ENCODE results near the gene TRIM33. TPM values are rescaled to one million over a fixed set of nuclear protein-coding genes. Genes with fewer than 3 reads are reported as not detected.

TRIM33 gene
- total and polyA plus RNA-seq, 2 of the 13 experiments (the other 11 are each of a cell fraction or from before 2014, with no cell fraction given), result 35.5 to 42.2 TPM

DNA sequence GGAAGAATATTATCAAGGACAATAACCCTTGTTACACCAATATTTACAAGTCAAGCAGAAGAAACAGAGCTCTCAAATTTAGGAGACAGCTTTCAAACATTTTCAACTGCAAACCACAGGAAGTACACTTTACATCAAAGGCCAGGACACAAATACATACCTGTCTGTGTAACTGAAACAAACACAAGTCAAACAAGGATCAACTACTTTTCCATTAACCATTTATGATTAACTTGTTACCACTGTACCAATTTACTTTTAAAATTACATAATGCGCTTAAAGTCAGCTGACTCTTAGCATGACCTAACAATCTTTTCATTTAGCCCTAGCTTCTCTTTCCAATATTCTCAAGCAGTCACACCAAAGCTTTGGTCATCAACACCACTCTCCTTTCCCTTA lies 43.5 kb downstream of the TRIM33 start (continued):
- TF ChIP-seq, protein P1, sequence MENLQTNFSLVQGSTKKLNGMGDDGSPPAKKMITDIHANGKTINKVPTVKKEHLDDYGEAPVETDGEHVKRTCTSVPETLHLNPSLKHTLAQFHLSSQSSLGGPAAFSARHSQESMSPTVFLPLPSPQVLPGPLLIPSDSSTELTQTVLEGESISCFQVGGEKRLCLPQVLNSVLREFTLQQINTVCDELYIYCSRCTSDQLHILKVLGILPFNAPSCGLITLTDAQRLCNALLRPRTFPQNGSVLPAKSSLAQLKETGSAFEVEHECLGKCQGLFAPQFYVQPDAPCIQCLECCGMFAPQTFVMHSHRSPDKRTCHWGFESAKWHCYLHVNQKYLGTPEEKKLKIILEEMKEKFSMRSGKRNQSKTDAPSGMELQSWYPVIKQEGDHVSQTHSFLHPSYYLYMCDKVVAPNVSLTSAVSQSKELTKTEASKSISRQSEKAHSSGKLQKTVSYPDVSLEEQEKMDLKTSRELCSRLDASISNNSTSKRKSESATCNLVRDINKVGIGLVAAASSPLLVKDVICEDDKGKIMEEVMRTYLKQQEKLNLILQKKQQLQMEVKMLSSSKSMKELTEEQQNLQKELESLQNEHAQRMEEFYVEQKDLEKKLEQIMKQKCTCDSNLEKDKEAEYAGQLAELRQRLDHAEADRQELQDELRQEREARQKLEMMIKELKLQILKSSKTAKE (CRISPR knock-in tag; IDR thresholded peaks at IDR 0.05; ENCODE audit: borderline replicate concordance), result peak; percentile 95
- no peak for TF ChIP-seq ZNF383 (CRISPR knock-in tag; IDR thresholded peaks at IDR 0.05; ENCODE audit: borderline replicate concordance)
- peak; percentile 91 for TF ChIP-seq TEAD3 (CRISPR knock-in tag; optimal IDR thresholded peaks at IDR 0.05; ENCODE audit: borderline replicate concordance)
- TF ChIP-seq, protein P2, sequence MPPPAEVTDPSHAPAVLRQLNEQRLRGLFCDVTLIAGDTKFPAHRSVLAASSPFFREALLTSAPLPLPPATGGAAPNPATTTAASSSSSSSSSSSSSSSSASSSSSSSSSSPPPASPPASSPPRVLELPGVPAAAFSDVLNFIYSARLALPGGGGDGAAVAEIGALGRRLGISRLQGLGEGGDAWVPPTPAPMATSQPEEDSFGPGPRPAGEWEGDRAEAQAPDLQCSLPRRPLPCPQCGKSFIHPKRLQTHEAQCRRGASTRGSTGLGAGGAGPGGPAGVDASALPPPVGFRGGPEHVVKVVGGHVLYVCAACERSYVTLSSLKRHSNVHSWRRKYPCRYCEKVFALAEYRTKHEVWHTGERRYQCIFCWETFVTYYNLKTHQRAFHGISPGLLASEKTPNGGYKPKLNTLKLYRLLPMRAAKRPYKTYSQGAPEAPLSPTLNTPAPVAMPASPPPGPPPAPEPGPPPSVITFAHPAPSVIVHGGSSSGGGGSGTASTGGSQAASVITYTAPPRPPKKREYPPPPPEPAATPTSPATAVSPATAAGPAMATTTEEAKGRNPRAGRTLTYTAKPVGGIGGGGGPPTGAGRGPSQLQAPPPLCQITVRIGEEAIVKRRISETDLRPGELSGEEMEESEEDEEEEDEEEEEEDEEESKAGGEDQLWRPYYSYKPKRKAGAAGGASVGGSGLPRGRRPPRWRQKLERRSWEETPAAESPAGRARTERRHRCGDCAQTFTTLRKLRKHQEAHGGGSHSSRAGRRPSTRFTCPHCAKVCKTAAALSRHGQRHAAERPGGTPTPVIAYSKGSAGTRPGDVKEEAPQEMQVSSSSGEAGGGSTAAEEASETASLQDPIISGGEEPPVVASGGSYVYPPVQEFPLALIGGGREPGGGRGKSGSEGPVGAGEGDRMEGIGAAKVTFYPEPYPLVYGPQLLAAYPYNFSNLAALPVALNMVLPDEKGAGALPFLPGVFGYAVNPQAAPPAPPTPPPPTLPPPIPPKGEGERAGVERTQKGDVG (CRISPR knock-in tag; IDR thresholded peaks at IDR 0.05; ENCODE audit: borderline replicate concordance), result no peak
- TF ChIP-seq ZNF333 (CRISPR knock-in tag; IDR thresholded peaks at IDR 0.05; ENCODE audit: borderline replicate concordance), result no peak
- TF ChIP-seq, protein P3, sequence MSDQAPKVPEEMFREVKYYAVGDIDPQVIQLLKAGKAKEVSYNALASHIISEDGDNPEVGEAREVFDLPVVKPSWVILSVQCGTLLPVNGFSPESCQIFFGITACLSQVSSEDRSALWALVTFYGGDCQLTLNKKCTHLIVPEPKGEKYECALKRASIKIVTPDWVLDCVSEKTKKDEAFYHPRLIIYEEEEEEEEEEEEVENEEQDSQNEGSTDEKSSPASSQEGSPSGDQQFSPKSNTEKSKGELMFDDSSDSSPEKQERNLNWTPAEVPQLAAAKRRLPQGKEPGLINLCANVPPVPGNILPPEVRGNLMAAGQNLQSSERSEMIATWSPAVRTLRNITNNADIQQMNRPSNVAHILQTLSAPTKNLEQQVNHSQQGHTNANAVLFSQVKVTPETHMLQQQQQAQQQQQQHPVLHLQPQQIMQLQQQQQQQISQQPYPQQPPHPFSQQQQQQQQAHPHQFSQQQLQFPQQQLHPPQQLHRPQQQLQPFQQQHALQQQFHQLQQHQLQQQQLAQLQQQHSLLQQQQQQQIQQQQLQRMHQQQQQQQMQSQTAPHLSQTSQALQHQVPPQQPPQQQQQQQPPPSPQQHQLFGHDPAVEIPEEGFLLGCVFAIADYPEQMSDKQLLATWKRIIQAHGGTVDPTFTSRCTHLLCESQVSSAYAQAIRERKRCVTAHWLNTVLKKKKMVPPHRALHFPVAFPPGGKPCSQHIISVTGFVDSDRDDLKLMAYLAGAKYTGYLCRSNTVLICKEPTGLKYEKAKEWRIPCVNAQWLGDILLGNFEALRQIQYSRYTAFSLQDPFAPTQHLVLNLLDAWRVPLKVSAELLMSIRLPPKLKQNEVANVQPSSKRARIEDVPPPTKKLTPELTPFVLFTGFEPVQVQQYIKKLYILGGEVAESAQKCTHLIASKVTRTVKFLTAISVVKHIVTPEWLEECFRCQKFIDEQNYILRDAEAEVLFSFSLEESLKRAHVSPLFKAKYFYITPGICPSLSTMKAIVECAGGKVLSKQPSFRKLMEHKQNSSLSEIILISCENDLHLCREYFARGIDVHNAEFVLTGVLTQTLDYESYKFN (CRISPR knock-in tag; conservative IDR thresholded peaks at IDR 0.05), result peak; percentile 96
- TF ChIP-seq PRPF4 (IDR thresholded peaks at IDR 0.05; ENCODE audit: low read depth, low read length, poor library complexity, severe bottlenecking), result no peak
- no peak for TF ChIP-seq HNF4G (IDR thresholded peaks at IDR 0.05; ENCODE audit: borderline replicate concordance, low read depth, low read length)
- TF ChIP-seq HNF4G (CRISPR knock-in tag; IDR thresholded peaks at IDR 0.05; ENCODE audit: borderline replicate concordance, low read depth), result 0 out of 2 replicates have a peak, but pooled peaks have one; percentile 32
- TF ChIP-seq, protein P4, sequence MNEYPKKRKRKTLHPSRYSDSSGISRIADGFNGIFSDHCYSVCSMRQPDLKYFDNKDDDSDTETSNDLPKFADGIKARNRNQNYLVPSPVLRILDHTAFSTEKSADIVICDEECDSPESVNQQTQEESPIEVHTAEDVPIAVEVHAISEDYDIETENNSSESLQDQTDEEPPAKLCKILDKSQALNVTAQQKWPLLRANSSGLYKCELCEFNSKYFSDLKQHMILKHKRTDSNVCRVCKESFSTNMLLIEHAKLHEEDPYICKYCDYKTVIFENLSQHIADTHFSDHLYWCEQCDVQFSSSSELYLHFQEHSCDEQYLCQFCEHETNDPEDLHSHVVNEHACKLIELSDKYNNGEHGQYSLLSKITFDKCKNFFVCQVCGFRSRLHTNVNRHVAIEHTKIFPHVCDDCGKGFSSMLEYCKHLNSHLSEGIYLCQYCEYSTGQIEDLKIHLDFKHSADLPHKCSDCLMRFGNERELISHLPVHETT (CRISPR knock-in tag; conservative IDR thresholded peaks at IDR 0.05), result 0 out of 2 replicates have a peak, but pooled peaks have one; percentile 50
- TF ChIP-seq, protein P5, sequence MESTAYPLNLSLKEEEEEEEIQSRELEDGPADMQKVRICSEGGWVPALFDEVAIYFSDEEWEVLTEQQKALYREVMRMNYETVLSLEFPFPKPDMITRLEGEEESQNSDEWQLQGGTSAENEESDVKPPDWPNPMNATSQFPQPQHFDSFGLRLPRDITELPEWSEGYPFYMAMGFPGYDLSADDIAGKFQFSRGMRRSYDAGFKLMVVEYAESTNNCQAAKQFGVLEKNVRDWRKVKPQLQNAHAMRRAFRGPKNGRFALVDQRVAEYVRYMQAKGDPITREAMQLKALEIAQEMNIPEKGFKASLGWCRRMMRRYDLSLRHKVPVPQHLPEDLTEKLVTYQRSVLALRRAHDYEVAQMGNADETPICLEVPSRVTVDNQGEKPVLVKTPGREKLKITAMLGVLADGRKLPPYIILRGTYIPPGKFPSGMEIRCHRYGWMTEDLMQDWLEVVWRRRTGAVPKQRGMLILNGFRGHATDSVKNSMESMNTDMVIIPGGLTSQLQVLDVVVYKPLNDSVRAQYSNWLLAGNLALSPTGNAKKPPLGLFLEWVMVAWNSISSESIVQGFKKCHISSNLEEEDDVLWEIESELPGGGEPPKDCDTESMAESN (CRISPR knock-in tag; conservative IDR thresholded peaks at IDR 0.05), result peak; percentile 84
- TF ChIP-seq ADNP (CRISPR knock-in tag; IDR thresholded peaks at IDR 0.05), result no peak
- TF ChIP-seq SATB2 (CRISPR knock-in tag; IDR thresholded peaks at IDR 0.05), result peak; percentile 88
- peak; percentile 86 for TF ChIP-seq SMAD3 (CRISPR knock-in tag; IDR thresholded peaks at IDR 0.05)
- TF ChIP-seq, protein P6, sequence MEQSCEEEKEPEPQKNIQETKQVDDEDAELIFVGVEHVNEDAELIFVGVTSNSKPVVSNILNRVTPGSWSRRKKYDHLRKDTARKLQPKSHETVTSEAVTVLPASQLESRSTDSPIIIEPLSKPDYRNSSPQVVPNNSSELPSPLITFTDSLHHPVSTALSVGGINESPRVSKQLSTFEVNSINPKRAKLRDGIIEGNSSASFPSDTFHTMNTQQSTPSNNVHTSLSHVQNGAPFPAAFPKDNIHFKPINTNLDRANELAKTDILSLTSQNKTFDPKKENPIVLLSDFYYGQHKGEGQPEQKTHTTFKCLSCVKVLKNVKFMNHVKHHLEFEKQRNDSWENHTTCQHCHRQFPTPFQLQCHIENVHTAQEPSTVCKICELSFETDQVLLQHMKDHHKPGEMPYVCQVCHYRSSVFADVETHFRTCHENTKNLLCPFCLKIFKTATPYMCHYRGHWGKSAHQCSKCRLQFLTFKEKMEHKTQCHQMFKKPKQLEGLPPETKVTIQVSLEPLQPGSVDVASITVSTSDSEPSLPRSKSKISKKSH (CRISPR knock-in tag; IDR thresholded peaks at IDR 0.05; ENCODE audit: borderline replicate concordance), result no peak
